ENCODE results near the gene NDUFS4.

NDUFS4 gene

DNA sequence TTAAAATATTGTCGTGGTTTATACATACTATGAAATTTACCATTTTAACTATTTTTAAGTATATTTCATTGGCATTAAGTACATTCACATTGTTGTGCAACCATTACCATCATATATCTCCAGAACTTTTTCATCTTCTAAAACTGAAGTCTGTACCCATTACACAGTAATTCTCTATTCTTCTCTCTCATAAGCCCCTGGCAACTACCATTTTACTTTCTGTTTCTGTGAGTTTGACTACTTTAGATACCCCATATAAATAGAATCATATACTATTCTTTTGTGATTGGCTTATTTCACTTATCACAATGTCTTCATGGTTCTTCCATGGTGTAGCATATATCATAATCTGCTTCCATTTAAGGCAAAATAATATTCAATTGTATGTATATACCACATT is 30.3 kb downstream of the NDUFS4 start:
- Histone ChIP-seq H3K9ac (no peak overlapping the region), H4K20me1 (ENCODE audit: insufficient read depth) (0 out of 2 replicates have a peak, but pooled peaks cover 5% of the 10 kb centered on the region), H3K4me2 (no peak overlapping the region), H3K27ac (no peak overlapping the region), H2AFZ (ENCODE audit: low read depth) (no peak overlapping the region), H3K4me3 (IDR thresholded peaks at IDR 0.05; ENCODE audit: insufficient read depth, low read depth, low read length) (no peak overlapping the region), H3K36me3 (ENCODE audit: insufficient read depth) (no peaks in the 10 kb centered on the region), H3K79me2 (ENCODE audit: insufficient read depth, low read depth) (peaks cover 81% of the 10 kb centered on the region; the same call in 1 of the 2 replicates), H3K4me1 (ENCODE audit: low read depth, poor library complexity, severe bottlenecking) (peaks cover 5% of the 10 kb centered on the region), H3K27me3 (ENCODE audit: insufficient read depth, low read depth) (no peaks in the 10 kb centered on the region)
- TF ChIP-seq, protein P1, sequence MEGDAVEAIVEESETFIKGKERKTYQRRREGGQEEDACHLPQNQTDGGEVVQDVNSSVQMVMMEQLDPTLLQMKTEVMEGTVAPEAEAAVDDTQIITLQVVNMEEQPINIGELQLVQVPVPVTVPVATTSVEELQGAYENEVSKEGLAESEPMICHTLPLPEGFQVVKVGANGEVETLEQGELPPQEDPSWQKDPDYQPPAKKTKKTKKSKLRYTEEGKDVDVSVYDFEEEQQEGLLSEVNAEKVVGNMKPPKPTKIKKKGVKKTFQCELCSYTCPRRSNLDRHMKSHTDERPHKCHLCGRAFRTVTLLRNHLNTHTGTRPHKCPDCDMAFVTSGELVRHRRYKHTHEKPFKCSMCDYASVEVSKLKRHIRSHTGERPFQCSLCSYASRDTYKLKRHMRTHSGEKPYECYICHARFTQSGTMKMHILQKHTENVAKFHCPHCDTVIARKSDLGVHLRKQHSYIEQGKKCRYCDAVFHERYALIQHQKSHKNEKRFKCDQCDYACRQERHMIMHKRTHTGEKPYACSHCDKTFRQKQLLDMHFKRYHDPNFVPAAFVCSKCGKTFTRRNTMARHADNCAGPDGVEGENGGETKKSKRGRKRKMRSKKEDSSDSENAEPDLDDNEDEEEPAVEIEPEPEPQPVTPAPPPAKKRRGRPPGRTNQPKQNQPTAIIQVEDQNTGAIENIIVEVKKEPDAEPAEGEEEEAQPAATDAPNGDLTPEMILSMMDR (conservative IDR thresholded peaks at IDR 0.05; ENCODE audit: low read depth, low read length), result no peak

DNA sequence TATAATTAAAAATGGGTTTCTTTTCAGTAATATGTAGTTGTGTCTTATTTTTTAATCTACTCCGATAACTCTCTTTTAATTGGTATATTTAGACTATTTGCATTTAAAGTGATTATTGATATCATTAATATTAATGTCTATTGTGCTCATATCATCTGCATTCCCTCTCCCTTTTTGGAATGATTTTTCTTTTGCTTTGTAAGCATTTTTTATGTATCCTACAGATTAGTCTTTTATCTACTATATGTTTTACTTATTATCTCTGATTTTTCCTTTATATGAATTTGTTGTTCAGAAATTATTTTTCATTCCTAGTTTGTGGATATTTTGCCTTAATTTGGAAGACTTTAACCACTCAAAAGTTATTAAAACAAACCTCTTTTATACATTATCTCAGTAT is 34.0 kb downstream of the NDUFS4 start:
- Histone ChIP-seq H3K4me2 (no peak overlapping the region), H3K36me3 (ENCODE audit: insufficient read depth) (no peaks in the 10 kb centered on the region), H3K4me3 (IDR thresholded peaks at IDR 0.05; ENCODE audit: insufficient read depth, low read depth, low read length) (no peak overlapping the region), H3K79me2 (ENCODE audit: insufficient read depth, low read depth) (peaks cover 74% of the 10 kb centered on the region; the same call in 1 of the 2 replicates), H3K4me1 (ENCODE audit: low read depth, poor library complexity, severe bottlenecking) (peaks cover 5% of the 10 kb centered on the region), H4K20me1 (ENCODE audit: insufficient read depth) (0 out of 2 replicates have a peak, but pooled peaks cover 5% of the 10 kb centered on the region), H3K27ac (no peak overlapping the region), H2AFZ (ENCODE audit: low read depth) (no peak overlapping the region), H3K9ac (no peak overlapping the region), H3K27me3 (ENCODE audit: insufficient read depth, low read depth) (no peaks in the 10 kb centered on the region)
- TF ChIP-seq, protein P1 (conservative IDR thresholded peaks at IDR 0.05; ENCODE audit: low read depth, low read length), result no peak

DNA sequence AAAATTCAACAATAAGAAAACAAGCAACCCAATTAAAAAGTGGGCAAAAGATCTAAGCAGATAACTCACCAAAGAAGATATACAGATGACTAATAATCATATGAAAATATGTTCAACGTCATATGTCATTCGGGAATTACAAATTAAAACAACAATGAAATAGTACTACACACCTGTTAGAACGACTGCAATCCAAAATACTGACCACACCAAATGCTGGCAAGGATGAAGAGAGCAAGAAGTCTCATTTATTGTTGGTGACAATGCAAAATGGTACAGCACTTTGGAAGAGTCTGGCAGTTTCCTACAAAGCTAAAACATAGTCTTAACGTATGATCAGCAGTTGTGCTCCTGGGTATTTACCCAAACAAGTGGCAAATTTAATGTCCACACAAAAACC is 37.5 kb downstream of the NDUFS4 start:
- Histone ChIP-seq H3K27ac (no peak overlapping the region), H4K20me1 (ENCODE audit: insufficient read depth) (0 out of 2 replicates have a peak, but pooled peaks cover 1% of the 10 kb centered on the region), H2AFZ (ENCODE audit: low read depth) (no peak overlapping the region), H3K79me2 (ENCODE audit: insufficient read depth, low read depth) (peaks cover 52% of the 10 kb centered on the region; the same call in 1 of the 2 replicates), H3K4me1 (ENCODE audit: low read depth, poor library complexity, severe bottlenecking) (peaks cover 4% of the 10 kb centered on the region), H3K9ac (no peak overlapping the region), H3K4me2 (no peak overlapping the region), H3K27me3 (ENCODE audit: insufficient read depth, low read depth) (no peaks in the 10 kb centered on the region), H3K4me3 (IDR thresholded peaks at IDR 0.05; ENCODE audit: insufficient read depth, low read depth, low read length) (no peak overlapping the region), H3K36me3 (ENCODE audit: insufficient read depth) (no peaks in the 10 kb centered on the region)
- TF ChIP-seq, protein P1 (conservative IDR thresholded peaks at IDR 0.05; ENCODE audit: low read depth, low read length), result no peak

DNA sequence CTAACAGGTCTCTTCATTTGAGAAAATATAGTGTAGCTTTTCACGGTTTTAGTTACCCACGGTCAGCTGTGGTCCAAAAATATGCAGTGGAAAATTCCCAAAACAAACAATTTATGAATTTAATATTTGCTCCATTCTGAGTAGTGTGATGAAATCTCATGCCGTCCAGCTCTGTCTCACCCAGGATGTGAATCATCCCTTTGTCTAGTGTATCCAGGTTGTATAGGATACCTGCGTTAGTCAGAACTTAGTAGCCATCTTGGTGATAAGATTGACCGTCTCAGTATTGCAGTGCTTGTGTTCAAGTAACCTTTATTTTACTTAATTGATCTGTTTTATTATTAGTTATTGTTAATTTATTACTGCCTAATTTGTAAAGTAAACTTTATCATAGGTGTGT is 41.1 kb downstream of the NDUFS4 start:
- no peaks in the 10 kb centered on the region for H4K20me1 ChIP-seq (ENCODE audit: insufficient read depth)
- no peak overlapping the region for H2AFZ ChIP-seq (ENCODE audit: low read depth)
- H3K36me3 ChIP-seq (ENCODE audit: insufficient read depth), result no peaks in the 10 kb centered on the region
- no peak overlapping the region for H3K4me3 ChIP-seq (IDR thresholded peaks at IDR 0.05; ENCODE audit: insufficient read depth, low read depth, low read length)
- no peak overlapping the region for H3K4me2 ChIP-seq
- H3K9ac ChIP-seq, result no peak overlapping the region
- H3K79me2 ChIP-seq (ENCODE audit: insufficient read depth, low read depth), result peaks cover 28% of the 10 kb centered on the region; the same call in 1 of the 2 replicates
- no peaks in the 10 kb centered on the region for H3K27me3 ChIP-seq (ENCODE audit: insufficient read depth, low read depth)
- TF ChIP-seq, protein P1 (conservative IDR thresholded peaks at IDR 0.05; ENCODE audit: low read depth, low read length), result no peak
- no peaks in the 10 kb centered on the region for H3K4me1 ChIP-seq (ENCODE audit: low read depth, poor library complexity, severe bottlenecking)
- no peak overlapping the region for H3K27ac ChIP-seq

Data from KMS-11 (cell line).